OCI-LY7 (cell line): Measurements from ENCODE around the gene RPS27A.

Experiments
- CTCF ChIP-seq: fragments of 200-600 bp; sonication (generic); conservative IDR thresholded peaks from 2 replicates; pipeline ENCODE4 v1.5.1; 2014; ENCODE audit warnings: mild to moderate bottlenecking, antibody characterized with exemption, low read length, moderate library complexity, mixed read lengths
- EZH2phosphoT487 ChIP-seq: fragments of 200-600 bp; sonication (generic); IDR thresholded peaks from 2 replicates; pipeline ENCODE4 v1.6.1; 2018; ENCODE audit warnings: low read depth, borderline replicate concordance, mild to moderate bottlenecking, mixed run types, antibody characterized with exemption, low read length, moderate library complexity, mixed read lengths

- TF ChIP-seq CTCF (no peak), EZH2phosphoT487 (no peak)
Measured at GRCh38 chr2:55229221-55229620, 3.3 kb upstream of the RPS27A start.
